ENCODE results near the gene JAG2.

Gene JAG2

GRCh38 chr14:105211086-105211757 is 42.6 kb upstream of the JAG2 start:
- Histone ChIP-seq H3K4me2 (ENCODE audit: low read length) (no peak overlapping the region), H4K12ac (ENCODE audit: low read depth, low read length) (no peak overlapping the region), H3K27ac (ENCODE audit: low read depth, low read length) (no peak overlapping the region), H3K36me3 (ENCODE audit: control insufficient read depth in 1 of 2, insufficient read depth in 2 of 2, low read length in 2 of 2) (peaks cover 9 to 12% of the 10 kb centered on the region in 2 experiments), H3K4me3 (ENCODE audit: low read depth, low read length) (no peak overlapping the region), H3K18ac (ENCODE audit: low read length) (no peak overlapping the region), H3K9ac (ENCODE audit: low read length) (no peak overlapping the region), H3K79me2 (ENCODE audit: control insufficient read depth, insufficient read depth, low read length, poor library complexity) (no peaks in the 10 kb centered on the region), H3K9me3 (ENCODE audit: insufficient read depth, low read depth, low read length) (peaks cover 8% of the 10 kb centered on the region), H3K4ac (ENCODE audit: low read depth, low read length) (no peak overlapping the region), H2BK5ac (ENCODE audit: low read depth, low read length, poor library complexity) (no peak overlapping the region), H4K8ac (ENCODE audit: low read depth, low read length) (no peak overlapping the region), H2BK12ac (ENCODE audit: low read length) (no peak overlapping the region), H3K27me3 (ENCODE audit: insufficient read depth, low read length) (no peaks in the 10 kb centered on the region), H2AK5ac (ENCODE audit: low read length) (no peak overlapping the region), H3K79me1 (ENCODE audit: low read length) (no peaks in the 10 kb centered on the region), H3K23ac (ENCODE audit: low read length) (no peak overlapping the region), H2BK120ac (ENCODE audit: insufficient read depth, low read length, poor library complexity) (no peak overlapping the region), H2AFZ (ENCODE audit: insufficient read depth, low read length, poor library complexity) (no peak overlapping the region), H4K91ac (ENCODE audit: low read depth, low read length) (no peak overlapping the region), H3K14ac (ENCODE audit: low read length) (no peak overlapping the region), H3K4me1 (ENCODE audit: control insufficient read depth in 1 of 2, insufficient read depth in 2 of 2, low read length in 2 of 2) (peaks cover 0 to 6% of the 10 kb centered on the region in 2 experiments)
- DNase-seq, result no peak
- WGBS (ENCODE audit: extremely low coverage, insufficient coverage, insufficient read length), result no CpG with 5 or more reads among the region's 23 CpGs

- H3K18ac ChIP-seq (ENCODE audit: low read length), result no peak overlapping the region
- H2BK12ac ChIP-seq (ENCODE audit: low read length), result no peak overlapping the region
- H3K79me2 ChIP-seq (ENCODE audit: control insufficient read depth, insufficient read depth, low read length, poor library complexity), result no peaks in the 10 kb centered on the region
- H2AFZ ChIP-seq (ENCODE audit: insufficient read depth, low read length, poor library complexity), result no peak overlapping the region
- peaks cover 0 to 6% of the 10 kb centered on the region in 2 experiments for H3K4me1 ChIP-seq (ENCODE audit: control insufficient read depth in 1 of 2, insufficient read depth in 2 of 2, low read length in 2 of 2)
- WGBS (ENCODE audit: extremely low coverage, insufficient coverage, insufficient read length), result no CpG with 5 or more reads among the region's 30 CpGs
- no peak overlapping the region for H3K9ac ChIP-seq (ENCODE audit: low read length)
- H3K14ac ChIP-seq (ENCODE audit: low read length), result no peak overlapping the region
- H4K12ac ChIP-seq (ENCODE audit: low read depth, low read length), result no peak overlapping the region
- no peak overlapping the region for H2AK5ac ChIP-seq (ENCODE audit: low read length)
- H3K9me3 ChIP-seq (ENCODE audit: insufficient read depth, low read depth, low read length), result peaks cover 3% of the 10 kb centered on the region
- H3K4me3 ChIP-seq (ENCODE audit: low read depth, low read length), result no peak overlapping the region
- H4K8ac ChIP-seq (ENCODE audit: low read depth, low read length), result no peak overlapping the region
- DNase-seq, result no peak
- H3K23ac ChIP-seq (ENCODE audit: low read length), result no peak overlapping the region
- no peak overlapping the region for H3K27ac ChIP-seq (ENCODE audit: low read depth, low read length)
- no peak overlapping the region for H3K4ac ChIP-seq (ENCODE audit: low read depth, low read length)
- H3K79me1 ChIP-seq (ENCODE audit: low read length), result no peaks in the 10 kb centered on the region
- H3K4me2 ChIP-seq (ENCODE audit: low read length), result no peak overlapping the region
- no peak overlapping the region for H2BK5ac ChIP-seq (ENCODE audit: low read depth, low read length, poor library complexity)
- H2BK120ac ChIP-seq (ENCODE audit: insufficient read depth, low read length, poor library complexity), result no peak overlapping the region
- H4K91ac ChIP-seq (ENCODE audit: low read depth, low read length), result no peak overlapping the region
- peaks cover 9 to 12% of the 10 kb centered on the region in 2 experiments for H3K36me3 ChIP-seq (ENCODE audit: control insufficient read depth in 1 of 2, insufficient read depth in 2 of 2, low read length in 2 of 2)
- no peaks in the 10 kb centered on the region for H3K27me3 ChIP-seq (ENCODE audit: insufficient read depth, low read length)
These were observed 41.9 kb upstream of the JAG2 start for GRCh38 chr14:105210266-105211025.

- no peak overlapping the region for H3K4me3 ChIP-seq (ENCODE audit: low read depth, low read length)
- H3K23ac ChIP-seq (ENCODE audit: low read length), result no peak overlapping the region
- no peak overlapping the region for H2BK120ac ChIP-seq (ENCODE audit: insufficient read depth, low read length, poor library complexity)
- H3K18ac ChIP-seq (ENCODE audit: low read length), result no peak overlapping the region
- no peak for DNase-seq
- no peak overlapping the region for H3K27ac ChIP-seq (ENCODE audit: low read depth, low read length)
- no peaks in the 10 kb centered on the region for H3K79me1 ChIP-seq (ENCODE audit: low read length)
- no peak overlapping the region for H4K8ac ChIP-seq (ENCODE audit: low read depth, low read length)
- peaks cover 0 to 6% of the 10 kb centered on the region in 2 experiments for H3K4me1 ChIP-seq (ENCODE audit: control insufficient read depth in 1 of 2, insufficient read depth in 2 of 2, low read length in 2 of 2)
- H3K9ac ChIP-seq (ENCODE audit: low read length), result no peak overlapping the region
- H2BK5ac ChIP-seq (ENCODE audit: low read depth, low read length, poor library complexity), result no peak overlapping the region
- H2AFZ ChIP-seq (ENCODE audit: insufficient read depth, low read length, poor library complexity), result no peak overlapping the region
- H3K4ac ChIP-seq (ENCODE audit: low read depth, low read length), result no peak overlapping the region
- H3K4me2 ChIP-seq (ENCODE audit: low read length), result no peak overlapping the region
- H3K14ac ChIP-seq (ENCODE audit: low read length), result no peak overlapping the region
- no peaks in the 10 kb centered on the region for H3K9me3 ChIP-seq (ENCODE audit: insufficient read depth, low read depth, low read length)
- H3K36me3 ChIP-seq (ENCODE audit: control insufficient read depth in 1 of 2, insufficient read depth in 2 of 2, low read length in 2 of 2), result peaks cover 9 to 10% of the 10 kb centered on the region in 2 experiments
- WGBS (ENCODE audit: extremely low coverage, insufficient coverage, insufficient read length), result no CpG with 5 or more reads among the region's 16 CpGs
- H3K27me3 ChIP-seq (ENCODE audit: insufficient read depth, low read length), result no peaks in the 10 kb centered on the region
- no peak overlapping the region for H2BK12ac ChIP-seq (ENCODE audit: low read length)
- no peaks in the 10 kb centered on the region for H3K79me2 ChIP-seq (ENCODE audit: control insufficient read depth, insufficient read depth, low read length, poor library complexity)
- H4K12ac ChIP-seq (ENCODE audit: low read depth, low read length), result no peak overlapping the region
- no peak overlapping the region for H2AK5ac ChIP-seq (ENCODE audit: low read length)
- no peak overlapping the region for H4K91ac ChIP-seq (ENCODE audit: low read depth, low read length)
These were observed 41.1 kb upstream of the JAG2 start for GRCh38 chr14:105209646-105210045.

GRCh38 chr14:105209091-105209490 is 40.5 kb upstream of the JAG2 start:
- H3K23ac ChIP-seq (ENCODE audit: low read length), result no peak overlapping the region
- no peaks in the 10 kb centered on the region for H3K9me3 ChIP-seq (ENCODE audit: insufficient read depth, low read depth, low read length)
- H2BK5ac ChIP-seq (ENCODE audit: low read depth, low read length, poor library complexity), result no peak overlapping the region
- H3K79me2 ChIP-seq (ENCODE audit: control insufficient read depth, insufficient read depth, low read length, poor library complexity), result no peaks in the 10 kb centered on the region
- H3K27me3 ChIP-seq (ENCODE audit: insufficient read depth, low read length), result no peaks in the 10 kb centered on the region
- H3K79me1 ChIP-seq (ENCODE audit: low read length), result no peaks in the 10 kb centered on the region
- no peak overlapping the region for H2AFZ ChIP-seq (ENCODE audit: insufficient read depth, low read length, poor library complexity)
- no peak overlapping the region for H4K12ac ChIP-seq (ENCODE audit: low read depth, low read length)
- no peak overlapping the region for H3K4ac ChIP-seq (ENCODE audit: low read depth, low read length)
- peak; percentile 29 to 68 for DNase-seq
- H3K27ac ChIP-seq (ENCODE audit: low read depth, low read length), result no peak overlapping the region
- peaks cover 0 to 6% of the 10 kb centered on the region in 2 experiments for H3K4me1 ChIP-seq (ENCODE audit: control insufficient read depth in 1 of 2, insufficient read depth in 2 of 2, low read length in 2 of 2)
- no peak overlapping the region for H3K14ac ChIP-seq (ENCODE audit: low read length)
- H4K91ac ChIP-seq (ENCODE audit: low read depth, low read length), result no peak overlapping the region
- peak overlapping the region; percentile 37 for H3K4me3 ChIP-seq (ENCODE audit: low read depth, low read length)
- peaks cover 9 to 10% of the 10 kb centered on the region in 2 experiments for H3K36me3 ChIP-seq (ENCODE audit: control insufficient read depth in 1 of 2, insufficient read depth in 2 of 2, low read length in 2 of 2)
- no peak overlapping the region for H3K18ac ChIP-seq (ENCODE audit: low read length)
- H3K9ac ChIP-seq (ENCODE audit: low read length), result no peak overlapping the region
- no peak overlapping the region for H2BK120ac ChIP-seq (ENCODE audit: insufficient read depth, low read length, poor library complexity)
- H2BK12ac ChIP-seq (ENCODE audit: low read length), result no peak overlapping the region
- no peak overlapping the region for H4K8ac ChIP-seq (ENCODE audit: low read depth, low read length)
- H3K4me2 ChIP-seq (ENCODE audit: low read length), result no peak overlapping the region
- WGBS (ENCODE audit: extremely low coverage, insufficient coverage, insufficient read length), result no CpG with 5 or more reads among the region's 8 CpGs
- H2AK5ac ChIP-seq (ENCODE audit: low read length), result no peak overlapping the region

Data from trophoblast cell (in vitro differentiated cells and primary cell).